Trophoblast cell (in vitro differentiated cells and primary cell): ENCODE measurements around the gene ZNF423.

Source experiments
- DNase-seq, 2 donors: peaks; one replicate each; pipeline ENCODE4 v3.0.0-alpha.2; 2016
- H2AFZ ChIP-seq: 2 replicates; pipeline ENCODE4 v1.6.1; 2013; ENCODE audit warnings: low read length, moderate library complexity, mild to moderate bottlenecking; ENCODE audit not compliant: insufficient read depth, poor library complexity
- H2AK5ac ChIP-seq: 2 replicates; pipeline ENCODE4 v1.6.1; 2013; ENCODE audit warnings: mild to moderate bottlenecking, low read length
- H2BK120ac ChIP-seq: 2 replicates; pipeline ENCODE4 v1.6.1; 2013; ENCODE audit warnings: low read length, mild to moderate bottlenecking, moderate library complexity; ENCODE audit not compliant: insufficient read depth, poor library complexity
- H2BK12ac ChIP-seq: 2 replicates; pipeline ENCODE4 v1.6.1; 2013; ENCODE audit warnings: mild to moderate bottlenecking, low read length, moderate library complexity
- H2BK5ac ChIP-seq: 2 replicates; pipeline ENCODE4 v1.6.1; 2013; ENCODE audit warnings: low read length, low read depth, moderate library complexity, mild to moderate bottlenecking; ENCODE audit not compliant: poor library complexity
- H3K14ac ChIP-seq: 2 replicates; pipeline ENCODE4 v1.6.1; 2013; ENCODE audit warnings: mild to moderate bottlenecking, low read length
- H3K18ac ChIP-seq: 2 replicates; pipeline ENCODE4 v1.6.1; 2013; ENCODE audit warnings: mild to moderate bottlenecking, low read length
- H3K23ac ChIP-seq: 2 replicates; pipeline ENCODE4 v1.6.1; 2013; ENCODE audit warnings: low read length
- H3K27ac ChIP-seq: 2 replicates; pipeline ENCODE4 v1.5.1; 2013; ENCODE audit warnings: low read depth, mild to moderate bottlenecking, inconsistent platforms, low read length, moderate library complexity
- H3K27me3 ChIP-seq: 2 replicates; pipeline ENCODE4 v1.6.1; 2013; ENCODE audit warnings: inconsistent platforms, mild to moderate bottlenecking, low read length, moderate library complexity; ENCODE audit not compliant: insufficient read depth
- H3K36me3 ChIP-seq, 2 experiments: 1 replicate in 1 of 2; 2 replicates in 1 of 2; pipeline ENCODE4 v1.6.1; 2013; ENCODE audit warnings: low read length in 2 of 2, mild to moderate bottlenecking in 2 of 2, moderate library complexity in 1 of 2; ENCODE audit not compliant: insufficient read depth in 2 of 2, control insufficient read depth in 1 of 2
- H3K4ac ChIP-seq: 2 replicates; pipeline ENCODE4 v1.6.1; 2013; ENCODE audit warnings: low read depth, mild to moderate bottlenecking, low read length, moderate library complexity
- H3K4me1 ChIP-seq, 2 experiments: 1 replicate in 1 of 2; 2 replicates in 1 of 2; pipeline ENCODE4 v1.6.1; 2013; ENCODE audit warnings: low read length in 2 of 2, mild to moderate bottlenecking in 2 of 2, moderate library complexity in 1 of 2; ENCODE audit not compliant: insufficient read depth in 2 of 2, control insufficient read depth in 1 of 2
- H3K4me2 ChIP-seq: 2 replicates; pipeline ENCODE4 v1.6.1; 2013; ENCODE audit warnings: inconsistent platforms, mild to moderate bottlenecking, low read length, moderate library complexity
- H3K4me3 ChIP-seq: 2 replicates; pipeline ENCODE4 v1.5.1; 2013; ENCODE audit warnings: mild to moderate bottlenecking, low read depth, low read length, inconsistent platforms
- H3K79me1 ChIP-seq: one replicate; pipeline ENCODE4 v1.6.1; 2013; ENCODE audit warnings: low read length
- H3K79me2 ChIP-seq: 2 replicates; pipeline ENCODE4 v1.6.1; 2013; ENCODE audit warnings: low read length, mild to moderate bottlenecking; ENCODE audit not compliant: control insufficient read depth, insufficient read depth, poor library complexity
- H3K9ac ChIP-seq: 2 replicates; pipeline ENCODE4 v1.6.1; 2013; ENCODE audit warnings: mild to moderate bottlenecking, low read length
- H3K9me3 ChIP-seq: 2 replicates; pipeline ENCODE4 v1.6.1; 2013; ENCODE audit warnings: low read depth, mild to moderate bottlenecking, control low read depth, inconsistent platforms, low read length; ENCODE audit not compliant: insufficient read depth
- H4K12ac ChIP-seq: 2 replicates; pipeline ENCODE4 v1.6.1; 2013; ENCODE audit warnings: low read depth, mild to moderate bottlenecking, low read length, moderate library complexity
- H4K8ac ChIP-seq: 2 replicates; pipeline ENCODE4 v1.6.1; 2013; ENCODE audit warnings: low read depth, mild to moderate bottlenecking, low read length, moderate library complexity
- H4K91ac ChIP-seq: one replicate; pipeline ENCODE4 v1.6.1; 2013; ENCODE audit warnings: low read depth, mild to moderate bottlenecking, low read length, moderate library complexity
- WGBS: extraction: QIAGEN DNeasy Blood & Tissue Kit; methylation state at CpG from one replicate; pipeline ENCODE4 v1.1.7; 2013; ENCODE audit warnings: missing lambda C conversion rate; ENCODE audit not compliant: insufficient read length, insufficient coverage; ENCODE audit errors: extremely low coverage; 5-methylcytosine and 5-hydroxymethylcytosine counted together

The ZNF423 gene

GRCh38 chr16:49755716-49756505 lies 100.0 kb downstream of the ZNF423 start:
- Histone ChIP-seq H2BK5ac (no peak overlapping the region), H4K8ac (no peak overlapping the region), H4K91ac (peak overlapping the region; percentile 12), H3K27me3 (no peaks in the 10 kb centered on the region), H3K27ac (no peak overlapping the region), H3K4me2 (no peak overlapping the region), H2BK12ac (peak overlapping the region; percentile 39), H3K9me3 (peaks cover 2% of the 10 kb centered on the region), H2AK5ac (peak overlapping the region; percentile 52), H3K79me2 (peaks cover 2% of the 10 kb centered on the region), H3K4ac (no peak overlapping the region), H3K4me3 (no peak overlapping the region), H3K4me1 (peaks cover 12 to 17% of the 10 kb centered on the region in 2 experiments), H2AFZ (no peak overlapping the region), H3K36me3 (no peaks in the 10 kb centered on the region), H3K14ac (no peak overlapping the region), H4K12ac (no peak overlapping the region), H3K23ac (no peak overlapping the region), H3K18ac (no peak overlapping the region), H2BK120ac (no peak overlapping the region), H3K9ac (no peak overlapping the region), H3K79me1 (peaks cover 4% of the 10 kb centered on the region)
- no CpG with 5 or more reads among the region's 13 CpGs for WGBS
- no peak for DNase-seq

DNA sequence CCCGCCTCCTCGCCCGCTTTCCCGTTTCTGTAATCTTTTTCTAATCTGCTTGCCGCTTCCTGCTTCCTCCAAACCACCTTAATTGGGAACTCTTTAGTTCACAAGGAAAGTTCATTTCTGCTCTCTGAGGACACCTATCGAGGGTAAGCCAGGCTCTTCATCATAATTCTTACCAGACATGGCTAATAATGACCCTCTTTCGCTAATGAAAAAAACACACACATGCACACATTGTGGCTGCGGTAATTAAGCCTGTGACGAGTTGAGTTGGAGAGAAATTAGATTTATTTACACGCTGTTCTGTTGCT lies 100.6 kb downstream of the ZNF423 start:
- no peak overlapping the region for H2BK12ac ChIP-seq
- peak overlapping the region; percentile 95 for H3K18ac ChIP-seq
- no peak overlapping the region for H2AK5ac ChIP-seq
- H3K79me2 ChIP-seq, result peaks cover 2% of the 10 kb centered on the region
- no peak overlapping the region for H3K23ac ChIP-seq
- no peaks in the 10 kb centered on the region for H3K27me3 ChIP-seq
- no peak overlapping the region for H3K27ac ChIP-seq
- no peak overlapping the region for H3K4ac ChIP-seq
- no peaks in the 10 kb centered on the region for H3K9me3 ChIP-seq
- no peak overlapping the region for H2AFZ ChIP-seq
- H4K12ac ChIP-seq, result peak overlapping the region; percentile 86
- H3K36me3 ChIP-seq, result no peaks in the 10 kb centered on the region
- H2BK120ac ChIP-seq, result peak overlapping the region; percentile 76
- H3K4me2 ChIP-seq, result peak overlapping the region; percentile 82
- peak overlapping the region; percentile 94 for H4K8ac ChIP-seq
- H3K14ac ChIP-seq, result peak overlapping the region; percentile 94
- peak overlapping the region; percentile 75 for H4K91ac ChIP-seq
- peak in 1 of 2 donors; percentile 61 for DNase-seq
- no peak overlapping the region for H2BK5ac ChIP-seq
- H3K4me3 ChIP-seq, result no peak overlapping the region
- WGBS, result no CpG with 5 or more reads among the region's 10 CpGs
- no peak overlapping the region for H3K9ac ChIP-seq
- peaks cover 18 to 22% of the 10 kb centered on the region in 2 experiments for H3K4me1 ChIP-seq
- H3K79me1 ChIP-seq, result peaks cover 4% of the 10 kb centered on the region

DNA sequence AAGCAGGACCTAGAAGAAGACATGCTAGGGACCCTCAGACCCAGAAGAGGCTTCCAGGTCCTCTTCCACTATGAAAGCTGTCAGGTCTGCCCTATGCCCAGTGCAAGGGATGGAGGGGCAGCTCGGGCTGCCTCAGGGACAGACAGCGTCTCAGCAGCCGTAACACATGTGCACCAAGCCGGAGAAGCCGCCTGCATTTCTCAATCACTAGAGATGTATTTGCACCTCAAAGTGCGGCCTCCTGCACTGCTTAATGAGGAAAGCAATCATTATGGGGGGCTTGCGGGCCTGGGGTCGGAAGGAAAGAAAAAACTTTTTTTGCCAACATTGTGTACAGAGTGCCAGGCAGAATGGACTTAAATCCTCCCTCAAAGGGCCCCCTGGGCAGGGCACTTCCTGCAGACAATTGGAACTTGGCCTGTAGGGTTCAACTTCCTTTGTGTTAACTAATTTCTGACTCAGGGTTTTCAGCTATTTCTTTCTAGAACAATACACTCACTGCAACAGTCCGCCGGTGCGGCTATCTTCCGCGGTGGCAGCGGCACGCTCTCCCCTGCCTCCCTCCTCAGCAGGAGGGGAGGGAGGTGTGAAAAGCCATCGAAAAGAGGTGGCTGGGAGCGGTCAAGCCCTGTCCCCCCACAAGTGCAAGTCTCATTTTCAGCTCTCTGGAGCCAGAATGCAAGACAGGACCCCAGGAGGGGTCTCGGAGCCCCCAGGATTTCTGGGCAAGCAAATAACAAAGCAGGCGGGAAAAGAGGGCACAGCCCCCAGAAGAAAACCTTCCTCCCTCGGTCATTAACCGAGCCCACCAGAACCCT lies 101.2 kb downstream of the ZNF423 start:
- H2BK120ac ChIP-seq, result peak overlapping the region; percentile 76
- WGBS, result no CpG with 5 or more reads among the region's 21 CpGs
- peak overlapping the region; percentile 94 for H3K14ac ChIP-seq

GRCh38 chr16:49750341-49751000 lies 105.4 kb downstream of the ZNF423 start:
- H4K8ac ChIP-seq, result no peak overlapping the region
- H4K91ac ChIP-seq, result no peak overlapping the region
- H3K9me3 ChIP-seq, result no peaks in the 10 kb centered on the region
- H2AK5ac ChIP-seq, result no peak overlapping the region
- H3K27me3 ChIP-seq, result no peaks in the 10 kb centered on the region
- no peak for DNase-seq
- no peak overlapping the region for H3K9ac ChIP-seq
- H2BK12ac ChIP-seq, result no peak overlapping the region
- no peak overlapping the region for H3K23ac ChIP-seq
- WGBS, result no CpG with 5 or more reads among the region's 15 CpGs
- no peak overlapping the region for H3K18ac ChIP-seq
- no peaks in the 10 kb centered on the region for H3K36me3 ChIP-seq
- H3K4me1 ChIP-seq, result peaks cover 19 to 23% of the 10 kb centered on the region in 2 experiments
- H4K12ac ChIP-seq, result no peak overlapping the region
- H3K4ac ChIP-seq, result no peak overlapping the region
- H3K4me2 ChIP-seq, result no peak overlapping the region
- peaks cover 4% of the 10 kb centered on the region for H3K79me1 ChIP-seq
- H3K4me3 ChIP-seq, result no peak overlapping the region
- no peak overlapping the region for H3K27ac ChIP-seq
- H3K79me2 ChIP-seq, result peaks cover 2% of the 10 kb centered on the region
- H2BK5ac ChIP-seq, result no peak overlapping the region
- H2AFZ ChIP-seq, result no peak overlapping the region
- H3K14ac ChIP-seq, result no peak overlapping the region
- no peak overlapping the region for H2BK120ac ChIP-seq

More for the DNA sequence above, 101.2 kb downstream of the ZNF423 start:
- Histone ChIP-seq H4K12ac (peak overlapping the region; percentile 86), H2AFZ (peak overlapping the region; percentile 63), H2BK5ac (peak overlapping the region; percentile 70), H3K23ac (no peak overlapping the region), H3K4ac (peak overlapping the region; percentile 78), H4K8ac (peak overlapping the region; percentile 94), H3K18ac (peak overlapping the region; percentile 95), H3K79me2 (peaks cover 2% of the 10 kb centered on the region), H3K27me3 (no peaks in the 10 kb centered on the region), H2AK5ac (peak overlapping the region; percentile 73), H3K4me3 (no peak overlapping the region), H3K36me3 (no peaks in the 10 kb centered on the region), H3K9me3 (no peaks in the 10 kb centered on the region), H3K79me1 (peaks cover 4% of the 10 kb centered on the region), H3K4me2 (peak overlapping the region; percentile 82), H3K4me1 (peaks cover 23 to 28% of the 10 kb centered on the region in 2 experiments), H4K91ac (peak overlapping the region; percentile 75), H2BK12ac (peak overlapping the region; percentile 67), H3K9ac (peak overlapping the region; percentile 68), H3K27ac (peak overlapping the region; percentile 48)
- DNase-seq, result peak in 1 of 2 donors; percentile 16
